ENCODE measurements around the gene SORCS2. TPM values are rescaled to one million over a fixed set of nuclear protein-coding genes. Genes with fewer than 3 reads are reported as not detected.

The SORCS2 gene
- total RNA-seq, 5 donors from 2014 or later (not counting 1 experiment from before 2014, with no cell fraction given), result 0.22 TPM; not detected in 4

DNA sequence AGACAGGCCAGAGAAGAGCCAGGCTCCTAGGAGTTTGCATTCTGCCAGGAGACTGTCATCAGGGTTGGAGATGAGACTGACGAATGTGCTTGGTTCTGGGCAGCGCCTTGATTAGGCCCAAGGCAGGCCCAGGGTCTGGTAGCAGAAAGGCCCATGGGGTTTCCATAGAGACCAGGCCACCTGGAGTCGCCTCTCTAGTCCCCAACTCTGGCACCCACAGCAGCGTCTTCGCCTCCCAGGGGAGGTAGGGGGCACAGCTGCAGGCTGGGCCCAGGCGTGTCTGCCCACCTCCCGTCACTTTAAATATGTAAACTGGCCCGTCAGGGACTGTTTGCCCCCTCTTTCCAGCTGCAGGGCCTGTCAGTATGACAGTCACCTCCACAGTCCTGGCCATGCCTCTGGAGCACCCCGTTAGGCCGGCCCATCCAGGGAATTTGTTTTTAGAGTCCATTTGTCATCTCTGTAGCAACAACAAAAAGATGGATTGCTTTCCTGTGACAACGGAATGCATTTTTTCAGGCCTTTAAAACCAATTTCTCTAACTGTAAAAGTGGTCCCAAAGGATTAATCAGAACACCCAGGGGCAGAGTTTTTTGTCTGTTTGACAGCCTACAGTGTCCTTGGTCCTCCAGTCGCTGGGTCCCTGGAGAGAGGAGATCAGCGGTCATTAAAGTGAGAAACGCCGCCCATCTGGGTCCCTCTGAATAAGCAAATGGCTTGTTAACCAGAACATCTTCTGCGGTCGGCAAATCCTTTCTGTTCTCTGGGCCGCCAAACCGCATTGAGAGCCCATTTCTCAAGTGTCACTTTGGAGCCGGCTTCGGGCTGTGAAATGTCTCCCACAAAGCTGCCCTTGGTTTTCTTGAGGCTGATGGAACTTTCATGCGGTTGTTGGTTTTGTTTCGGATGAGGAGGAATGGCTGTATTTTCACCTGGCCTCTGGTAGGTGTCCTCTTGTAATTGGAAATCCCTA, 395.4 kb downstream of the SORCS2 start:
- Histone ChIP-seq H3K27me3 (replicated peaks in 1 of 2; ENCODE audit: control insufficient read depth in 2 of 2, extremely low read depth in 1 of 2, insufficient read depth in 2 of 2, low read length in 1 of 2) (peaks cover 0 to 16% of the 10 kb centered on the region in 2 experiments), H3K4me3 (ENCODE audit: control insufficient read depth in 1 of 2, extremely low read depth in 1 of 2, low read length in 1 of 2) (no peak overlapping the region), H3K36me3 (ENCODE audit: control insufficient read depth in 2 of 2, extremely low read depth in 1 of 2, insufficient read depth in 1 of 2, low read length in 1 of 2) (no peaks in the 10 kb centered on the region), H3K4me1 (ENCODE audit: control insufficient read depth in 1 of 2, extremely low read depth in 1 of 2, insufficient read depth in 2 of 2, low read length in 2 of 2) (no peaks in the 10 kb centered on the region), H3K27ac (ENCODE audit: low read length) (no peak overlapping the region), H3K9me3 (no peaks in the 10 kb centered on the region)
- H3K9me3 Mint-ChIP-seq, result peaks cover 0 to 6% (median 4%) of the 10 kb centered on the region in 3 donors
- no peaks in the 10 kb centered on the region for H3K36me3 Mint-ChIP-seq
- DNase-seq (no peak), ATAC-seq (replicated peaks in 1 of 4) (no peak)
- peaks cover 6 to 21% of the 10 kb centered on the region in 2 donors for H3K27me3 Mint-ChIP-seq
- CTCF ChIA-PET, result no interaction called here
- H3K4me3 Mint-ChIP-seq, result no peak overlapping the region
- no peaks in the 10 kb centered on the region for H3K4me1 Mint-ChIP-seq
- POLR2A ChIA-PET, result no interaction called here
- 67% methylated on average over 19 of the region's 23 CpGs for WGBS (ENCODE audit: insufficient coverage)
- H3K27ac Mint-ChIP-seq, result no peak overlapping the region

DNA sequence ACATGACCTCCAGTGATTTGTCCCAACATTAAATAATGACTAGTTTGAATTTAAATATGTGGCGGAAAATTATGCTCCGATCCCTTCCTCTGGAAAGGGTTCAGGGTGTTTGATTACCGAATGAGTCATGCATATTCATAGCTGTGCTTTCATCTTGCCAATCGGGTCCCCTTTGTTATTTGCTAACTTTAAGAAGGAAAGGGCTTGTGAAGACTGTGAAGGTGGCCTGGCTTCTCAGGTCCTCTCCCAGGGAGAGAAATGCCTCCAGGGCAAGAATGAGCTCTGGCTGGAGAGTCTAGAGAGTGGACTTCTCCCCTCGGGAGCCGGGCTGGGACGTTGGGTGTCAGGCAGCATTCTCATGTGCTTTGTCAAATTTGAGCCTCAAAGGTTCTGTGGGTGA, 397.9 kb downstream of the SORCS2 start:
- Mint-ChIP-seq H3K36me3 (no peaks in the 10 kb centered on the region), H3K9me3 (peaks cover 0 to 6% (median 4%) of the 10 kb centered on the region in 3 donors), H3K27ac (no peak overlapping the region), H3K4me3 (no peak overlapping the region), H3K27me3 (peaks cover 6 to 27% of the 10 kb centered on the region in 2 donors), H3K4me1 (no peaks in the 10 kb centered on the region)
- Histone ChIP-seq H3K4me3 (ENCODE audit: control insufficient read depth in 1 of 2, extremely low read depth in 1 of 2, low read length in 1 of 2) (no peak overlapping the region), H3K36me3 (ENCODE audit: control insufficient read depth in 2 of 2, extremely low read depth in 1 of 2, insufficient read depth in 1 of 2, low read length in 1 of 2) (no peaks in the 10 kb centered on the region), H3K27ac (ENCODE audit: low read length) (no peak overlapping the region), H3K4me1 (ENCODE audit: control insufficient read depth in 1 of 2, extremely low read depth in 1 of 2, insufficient read depth in 2 of 2, low read length in 2 of 2) (no peaks in the 10 kb centered on the region), H3K27me3 (replicated peaks in 1 of 2; ENCODE audit: control insufficient read depth in 2 of 2, extremely low read depth in 1 of 2, insufficient read depth in 2 of 2, low read length in 1 of 2) (peaks cover 0 to 30% of the 10 kb centered on the region in 2 experiments), H3K9me3 (no peaks in the 10 kb centered on the region)
- WGBS (ENCODE audit: insufficient coverage), result 76% methylated on average over 3 of the region's 7 CpGs
- ChIA-PET POLR2A (no interaction called here), CTCF (no interaction called here)
- DNase-seq (no peak), ATAC-seq (replicated peaks in 1 of 4) (no peak)

DNA sequence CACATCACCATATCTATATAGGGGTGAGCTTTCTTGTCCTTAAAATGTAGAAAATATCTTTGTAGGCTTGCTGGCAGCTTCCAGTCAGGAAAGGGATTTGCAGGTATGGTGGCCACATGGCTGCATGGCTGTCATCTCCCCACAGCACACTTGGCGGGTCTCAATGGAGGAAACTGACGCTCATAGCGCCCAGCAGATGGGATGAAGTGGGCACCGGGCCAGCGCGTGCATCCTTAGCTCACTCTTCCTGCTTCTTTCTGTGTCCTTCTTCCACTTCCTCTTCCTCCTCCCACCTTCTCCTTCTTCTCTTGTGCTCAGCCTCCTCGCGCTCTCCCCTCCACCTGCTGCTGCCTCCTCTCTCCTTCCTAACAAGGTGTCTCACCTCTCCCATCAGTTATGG, 398.6 kb downstream of the SORCS2 start:
- Histone ChIP-seq H3K36me3 (ENCODE audit: control insufficient read depth in 2 of 2, extremely low read depth in 1 of 2, insufficient read depth in 1 of 2, low read length in 1 of 2) (no peaks in the 10 kb centered on the region), H3K27ac (ENCODE audit: low read length) (no peak overlapping the region), H3K4me3 (ENCODE audit: control insufficient read depth in 1 of 2, extremely low read depth in 1 of 2, low read length in 1 of 2) (no peak overlapping the region), H3K4me1 (ENCODE audit: control insufficient read depth in 1 of 2, extremely low read depth in 1 of 2, insufficient read depth in 2 of 2, low read length in 2 of 2) (no peaks in the 10 kb centered on the region), H3K9me3 (no peaks in the 10 kb centered on the region), H3K27me3 (replicated peaks in 1 of 2; ENCODE audit: control insufficient read depth in 2 of 2, extremely low read depth in 1 of 2, insufficient read depth in 2 of 2, low read length in 1 of 2) (peaks cover 0 to 36% of the 10 kb centered on the region in 2 experiments)
- Mint-ChIP-seq H3K4me3 (no peak overlapping the region), H3K9me3 (peaks cover 0 to 6% (median 4%) of the 10 kb centered on the region in 3 donors), H3K36me3 (no peaks in the 10 kb centered on the region), H3K27ac (no peak overlapping the region), H3K27me3 (peaks cover 10 to 32% of the 10 kb centered on the region in 2 donors), H3K4me1 (no peaks in the 10 kb centered on the region)
- DNase-seq (no peak), ATAC-seq (replicated peaks in 1 of 4) (no peak)
- 89% methylated on average over 8 of the region's 8 CpGs for WGBS (ENCODE audit: insufficient coverage)
- POLR2A ChIA-PET, result no interaction called here
- CTCF ChIA-PET, result no interaction called here

DNA sequence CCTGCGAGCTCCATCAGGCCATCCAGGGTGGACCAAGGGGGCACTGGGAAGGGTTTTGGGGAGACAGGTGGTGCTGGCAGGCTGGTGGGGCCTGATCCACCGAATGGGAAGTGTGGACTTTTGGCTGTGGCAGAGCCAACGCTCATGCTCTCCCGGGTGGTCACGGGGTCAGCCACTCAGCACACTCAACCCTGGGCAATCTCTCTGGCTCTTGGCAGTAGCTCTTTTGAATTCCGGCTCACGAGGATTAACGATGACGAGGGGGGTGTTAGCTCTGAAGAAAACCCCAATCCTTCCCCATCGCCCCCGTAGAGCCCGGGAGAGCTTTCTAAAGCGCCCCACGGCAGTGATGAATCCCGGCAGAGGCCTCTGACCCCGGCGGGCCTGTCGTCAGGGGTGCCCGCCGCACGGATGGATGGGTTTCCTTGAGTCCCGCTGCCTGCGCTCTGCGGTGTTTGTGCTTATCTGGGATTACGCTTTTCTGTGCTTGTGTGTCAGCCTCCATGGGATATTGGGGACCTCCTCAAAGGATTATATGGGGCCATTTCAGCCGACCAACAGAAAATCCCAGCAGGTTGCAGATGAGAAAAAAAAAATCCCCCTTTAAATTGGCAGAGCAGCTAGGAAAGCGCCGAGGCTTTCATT, 399.2 kb downstream of the SORCS2 start:
- H3K27ac Mint-ChIP-seq, result no peak overlapping the region
- Histone ChIP-seq H3K4me1 (ENCODE audit: control insufficient read depth in 1 of 2, extremely low read depth in 1 of 2, insufficient read depth in 2 of 2, low read length in 2 of 2) (no peaks in the 10 kb centered on the region), H3K9me3 (no peaks in the 10 kb centered on the region), H3K36me3 (ENCODE audit: control insufficient read depth in 2 of 2, extremely low read depth in 1 of 2, insufficient read depth in 1 of 2, low read length in 1 of 2) (no peaks in the 10 kb centered on the region), H3K27ac (ENCODE audit: low read length) (no peak overlapping the region), H3K27me3 (replicated peaks in 1 of 2; ENCODE audit: control insufficient read depth in 2 of 2, extremely low read depth in 1 of 2, insufficient read depth in 2 of 2, low read length in 1 of 2) (peaks cover 0 to 36% of the 10 kb centered on the region in 2 experiments), H3K4me3 (ENCODE audit: control insufficient read depth in 1 of 2, extremely low read depth in 1 of 2, low read length in 1 of 2) (no peak overlapping the region)
- no peaks in the 10 kb centered on the region for H3K4me1 Mint-ChIP-seq
- ATAC-seq (replicated peaks in 1 of 4), result no peak
- ChIA-PET CTCF (no interaction called here), POLR2A (no interaction called here)
- H3K36me3 Mint-ChIP-seq, result no peaks in the 10 kb centered on the region
- DNase-seq, result no peak
- peaks cover 0 to 5% (median 2%) of the 10 kb centered on the region in 3 donors for H3K9me3 Mint-ChIP-seq
- peaks cover 10 to 36% of the 10 kb centered on the region in 2 donors for H3K27me3 Mint-ChIP-seq
- 87% methylated on average over 14 of the region's 28 CpGs for WGBS (ENCODE audit: insufficient coverage)
- no peak overlapping the region for H3K4me3 Mint-ChIP-seq

DNA sequence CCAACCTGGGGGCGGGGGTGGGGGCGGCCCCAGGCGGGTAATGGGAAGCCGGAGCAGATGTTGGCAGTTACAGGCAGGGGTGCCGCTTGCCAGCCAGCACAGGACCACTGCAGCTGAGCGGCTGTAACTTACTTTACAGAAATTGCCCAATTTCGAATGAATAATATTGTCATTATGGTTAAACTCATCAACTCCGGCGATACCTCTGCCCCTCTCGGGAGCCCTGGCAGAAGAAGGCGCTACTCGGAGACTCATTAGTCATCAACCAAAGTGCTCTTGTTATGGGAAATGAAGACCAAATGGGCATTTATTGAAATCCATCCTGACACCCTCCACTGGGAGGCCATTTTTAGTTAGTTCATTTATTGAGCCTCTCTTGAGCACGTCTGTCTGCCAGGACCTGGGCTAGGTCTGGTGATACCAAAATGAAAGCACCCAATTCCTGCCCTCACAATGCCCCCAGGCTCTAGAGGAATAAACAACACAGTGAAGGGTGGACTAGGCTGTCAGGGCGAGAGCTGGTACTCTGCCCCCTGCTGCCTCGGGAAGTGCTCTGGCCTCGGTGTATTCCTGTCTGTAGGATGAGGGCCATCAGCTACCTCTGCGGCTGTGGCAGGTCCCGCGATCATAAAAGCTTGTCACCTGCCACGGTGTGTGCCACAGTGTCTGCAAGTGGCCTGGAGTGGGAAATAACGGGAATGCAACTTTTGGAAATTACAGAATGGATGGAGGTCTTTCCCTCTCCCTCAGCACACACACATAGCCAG, 401.5 kb downstream of the SORCS2 start:
- Histone ChIP-seq H3K9me3 (no peaks in the 10 kb centered on the region), H3K27ac (ENCODE audit: low read length) (no peak overlapping the region), H3K4me3 (ENCODE audit: control insufficient read depth in 1 of 2, extremely low read depth in 1 of 2, low read length in 1 of 2) (no peak overlapping the region), H3K36me3 (ENCODE audit: control insufficient read depth in 2 of 2, extremely low read depth in 1 of 2, insufficient read depth in 1 of 2, low read length in 1 of 2) (no peaks in the 10 kb centered on the region), H3K4me1 (ENCODE audit: control insufficient read depth in 1 of 2, extremely low read depth in 1 of 2, insufficient read depth in 2 of 2, low read length in 2 of 2) (no peaks in the 10 kb centered on the region), H3K27me3 (replicated peaks in 1 of 2; ENCODE audit: control insufficient read depth in 2 of 2, extremely low read depth in 1 of 2, insufficient read depth in 2 of 2, low read length in 1 of 2) (peaks cover 0 to 43% of the 10 kb centered on the region in 2 experiments)
- no peak overlapping the region for H3K4me3 Mint-ChIP-seq
- H3K36me3 Mint-ChIP-seq, result no peaks in the 10 kb centered on the region
- 63% methylated on average over 7 of the region's 21 CpGs for WGBS (ENCODE audit: insufficient coverage)
- H3K27ac Mint-ChIP-seq, result no peak overlapping the region
- DNase-seq, result no peak
- H3K27me3 Mint-ChIP-seq, result peaks cover 7 to 28% of the 10 kb centered on the region in 2 donors
- CTCF ChIA-PET, result no interaction called here
- H3K9me3 Mint-ChIP-seq, result no peaks in the 10 kb centered on the region
- no peaks in the 10 kb centered on the region for H3K4me1 Mint-ChIP-seq
- POLR2A ChIA-PET, result no interaction called here
- no peak for ATAC-seq (replicated peaks in 1 of 4)

DNA sequence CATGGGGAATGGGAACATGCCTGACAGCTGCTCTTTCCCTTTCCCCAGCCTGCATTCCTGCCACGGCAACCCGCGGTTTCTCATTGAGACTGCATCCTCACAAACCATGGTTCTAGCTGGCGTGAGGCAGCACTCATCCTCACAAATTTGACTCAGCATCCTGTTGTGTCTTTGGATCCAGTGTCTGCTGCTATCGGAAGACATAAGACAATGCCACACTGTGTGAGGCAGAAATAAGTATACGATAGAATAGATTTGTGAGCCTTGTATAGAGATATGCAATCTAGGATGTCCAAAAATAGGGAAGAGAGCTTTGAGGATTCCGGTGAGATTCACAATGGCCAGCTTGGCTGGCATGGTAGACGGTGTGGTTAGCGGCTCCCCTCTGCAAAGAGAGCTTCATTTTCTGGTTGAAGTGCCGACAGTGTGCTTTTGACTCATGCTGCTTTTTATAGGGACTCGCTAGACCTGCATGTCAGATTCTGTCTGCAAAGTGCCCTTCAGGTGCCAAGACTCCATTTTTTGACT, 403.7 kb downstream of the SORCS2 start:
- Mint-ChIP-seq H3K9me3 (no peaks in the 10 kb centered on the region), H3K4me3 (no peak overlapping the region), H3K4me1 (no peaks in the 10 kb centered on the region), H3K27ac (no peak overlapping the region), H3K36me3 (no peaks in the 10 kb centered on the region), H3K27me3 (peaks cover 5 to 23% of the 10 kb centered on the region in 2 donors)
- Histone ChIP-seq H3K4me3 (ENCODE audit: control insufficient read depth in 1 of 2, extremely low read depth in 1 of 2, low read length in 1 of 2) (no peak overlapping the region), H3K27ac (ENCODE audit: low read length) (no peak overlapping the region), H3K9me3 (no peaks in the 10 kb centered on the region), H3K27me3 (replicated peaks in 1 of 2; ENCODE audit: control insufficient read depth in 2 of 2, extremely low read depth in 1 of 2, insufficient read depth in 2 of 2, low read length in 1 of 2) (peaks cover 0 to 37% of the 10 kb centered on the region in 2 experiments), H3K36me3 (ENCODE audit: control insufficient read depth in 2 of 2, extremely low read depth in 1 of 2, insufficient read depth in 1 of 2, low read length in 1 of 2) (no peaks in the 10 kb centered on the region), H3K4me1 (ENCODE audit: control insufficient read depth in 1 of 2, extremely low read depth in 1 of 2, insufficient read depth in 2 of 2, low read length in 2 of 2) (no peaks in the 10 kb centered on the region)
- ChIA-PET CTCF (no interaction called here), POLR2A (no interaction called here)
- ATAC-seq (replicated peaks in 1 of 4), result no peak
- WGBS (ENCODE audit: insufficient coverage), result 78% methylated on average over 6 of the region's 11 CpGs
- no peak for DNase-seq
